ENCODE measurements around the gene ADH5.

ADH5 gene

GRCh38 chr4:99054428-99054994 lies 34.1 kb downstream of the ADH5 start:
- no peaks in the 10 kb centered on the region for H3K27me3 ChIP-seq
- peaks cover 0 to 7% (median 0%) of the 10 kb centered on the region in 10 experiments; a peak in 5 of 20 replicates for H3K4me1 ChIP-seq
- no peak overlapping the region for H3K4me2 ChIP-seq
- no peak overlapping the region for H3K27ac ChIP-seq
- TF ChIP-seq Cebpa-rat (IDR thresholded peaks at IDR 0.05): no peak
- no peak overlapping the region for H3K9ac ChIP-seq
- H3K36me3 ChIP-seq: peaks cover 70 to 89% (median 85%) of the 10 kb centered on the region in 11 experiments
- H3K4me3 ChIP-seq: no peak overlapping the region
- H4K20me1 ChIP-seq: peaks cover 0 to 5% (median 0%) of the 10 kb centered on the region in 11 experiments; a peak in 3 of 22 replicates
- no peaks in the 10 kb centered on the region for H3K9me3 ChIP-seq (replicated peaks in 1 of 11)

GRCh38 chr4:99052902-99053301 lies 35.7 kb downstream of the ADH5 start:
- no peak overlapping the region for H3K9ac ChIP-seq
- no peaks in the 10 kb centered on the region for H3K27me3 ChIP-seq
- H3K4me3 ChIP-seq: no peak overlapping the region
- TF ChIP-seq Cebpa-rat (IDR thresholded peaks at IDR 0.05): no peak
- H3K9me3 ChIP-seq (replicated peaks in 1 of 11): no peaks in the 10 kb centered on the region
- H4K20me1 ChIP-seq: peaks cover 0 to 5% (median 0%) of the 10 kb centered on the region in 11 experiments; a peak in 3 of 22 replicates
- no peak overlapping the region for H3K4me2 ChIP-seq
- peaks cover 70 to 89% (median 84%) of the 10 kb centered on the region in 11 experiments for H3K36me3 ChIP-seq
- peaks cover 0 to 7% (median 0%) of the 10 kb centered on the region in 10 experiments; a peak in 5 of 20 replicates for H3K4me1 ChIP-seq
- H3K27ac ChIP-seq: peak overlapping the region in 3 of 11 experiments; percentile 6 to 29 (median 17); a peak in 2 of 22 replicates

DNA sequence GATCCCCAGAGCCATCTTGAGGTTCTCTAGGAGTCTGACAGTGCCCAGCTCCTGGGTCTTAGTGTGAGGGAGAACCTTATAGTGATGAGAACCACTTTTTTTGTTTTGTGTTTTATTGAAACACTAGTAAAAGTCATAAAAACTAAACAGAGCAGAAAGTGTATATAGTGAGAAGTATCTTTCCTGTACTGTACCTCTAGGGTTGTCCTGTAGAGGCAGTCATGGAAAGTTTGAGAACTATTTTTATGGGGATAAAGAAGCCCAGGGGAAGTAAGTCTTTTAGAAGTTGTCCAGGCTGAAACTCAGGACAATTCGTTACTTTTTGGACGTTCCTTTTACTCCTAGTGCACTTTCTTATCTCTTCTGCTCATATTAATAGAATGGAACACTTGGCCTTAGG lies 40.9 kb downstream of the ADH5 start:
- H3K4me3 ChIP-seq: no peak overlapping the region
- H3K9ac ChIP-seq: no peak overlapping the region
- peaks cover 0 to 4% (median 0%) of the 10 kb centered on the region in 11 experiments; a peak in 2 of 22 replicates for H4K20me1 ChIP-seq
- peaks cover 0 to 12% (median 5%) of the 10 kb centered on the region in 10 experiments; a peak in 7 of 20 replicates for H3K4me1 ChIP-seq
- no peak overlapping the region for H3K4me2 ChIP-seq
- H3K36me3 ChIP-seq: peaks cover 65 to 100% (median 89%) of the 10 kb centered on the region in 11 experiments
- no peak for TF ChIP-seq Cebpa-rat (IDR thresholded peaks at IDR 0.05)
- H3K27me3 ChIP-seq: no peaks in the 10 kb centered on the region
- H3K27ac ChIP-seq: no peak overlapping the region
- no peaks in the 10 kb centered on the region; a peak in 1 of 22 replicates for H3K9me3 ChIP-seq (replicated peaks in 1 of 11)

DNA sequence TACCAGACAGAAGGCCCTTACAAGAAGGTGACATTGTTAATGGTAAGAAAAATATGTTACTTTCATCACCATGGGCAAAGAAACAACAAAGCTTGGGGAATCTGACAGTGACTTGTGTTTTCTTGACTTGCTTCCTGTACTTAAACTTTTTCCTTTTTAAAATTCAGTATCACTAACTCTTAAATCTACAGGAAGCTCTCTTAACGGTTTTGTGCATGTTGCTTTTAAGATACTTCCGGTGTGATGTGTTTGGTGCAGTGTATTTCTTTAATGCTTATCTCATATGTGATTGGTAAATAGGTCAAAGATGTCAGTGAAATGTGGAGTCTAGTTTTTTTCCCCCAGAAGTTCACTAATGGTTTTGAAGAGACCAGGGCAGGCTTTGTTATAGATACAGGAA lies 45.2 kb downstream of the ADH5 start:
- Histone ChIP-seq H4K20me1 (peaks cover 0 to 4% (median 0%) of the 10 kb centered on the region in 11 experiments; a peak in 2 of 22 replicates), H3K27me3 (no peaks in the 10 kb centered on the region), H3K4me3 (no peak overlapping the region), H3K9ac (no peak overlapping the region), H3K36me3 (peaks cover 55 to 100% (median 74%) of the 10 kb centered on the region in 11 experiments), H3K9me3 (replicated peaks in 1 of 11) (peaks cover under 1 to 10% (median 4%) of the 10 kb centered on the region in 11 experiments; a peak in 15 of 22 replicates), H3K27ac (peak overlapping the region in 5 of 11 experiments; percentile 14 to 33 (median 23); a peak in 4 of 22 replicates), H3K4me2 (peak overlapping the region in 4 of 11 experiments; percentile 2 to 39 (median 16); a peak in 6 of 22 replicates), H3K4me1 (peaks cover 0 to 12% (median 4%) of the 10 kb centered on the region in 10 experiments; a peak in 4 of 20 replicates)
- no peak for TF ChIP-seq Cebpa-rat (IDR thresholded peaks at IDR 0.05)

DNA sequence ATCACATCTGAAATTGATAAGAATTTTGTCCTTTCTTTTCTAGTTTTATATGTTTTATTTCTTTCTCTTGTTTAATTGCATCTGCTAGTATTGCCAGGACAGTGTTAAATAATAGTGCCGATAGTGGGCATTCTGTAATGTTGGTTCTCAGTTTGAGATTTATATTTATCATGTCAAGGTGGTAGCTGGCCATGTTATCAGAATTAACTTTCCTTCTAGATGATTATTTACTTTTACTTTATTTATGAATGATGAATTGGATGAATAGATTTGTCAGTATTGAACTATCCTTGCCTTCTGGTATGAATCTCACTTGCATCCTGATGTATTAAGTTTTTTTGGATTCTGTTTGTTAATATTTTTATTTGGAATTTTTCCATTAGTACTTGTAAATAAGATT lies 50.4 kb downstream of the ADH5 start:
- peaks cover 11 to 36% (median 24%) of the 10 kb centered on the region in 11 experiments for H3K9me3 ChIP-seq (replicated peaks in 1 of 11)
- H3K4me3 ChIP-seq: no peak overlapping the region
- H3K9ac ChIP-seq: no peak overlapping the region
- no peaks in the 10 kb centered on the region for H3K27me3 ChIP-seq
- no peak for TF ChIP-seq Cebpa-rat (IDR thresholded peaks at IDR 0.05)
- H3K4me1 ChIP-seq: peaks cover 0 to 5% (median 2%) of the 10 kb centered on the region in 10 experiments; a peak in 4 of 20 replicates
- peaks cover 0 to 3% (median 0%) of the 10 kb centered on the region in 11 experiments; a peak in 1 of 22 replicates for H4K20me1 ChIP-seq
- H3K27ac ChIP-seq: no peak overlapping the region
- H3K4me2 ChIP-seq: no peak overlapping the region
- peaks cover 54 to 98% (median 78%) of the 10 kb centered on the region in 11 experiments for H3K36me3 ChIP-seq

DNA sequence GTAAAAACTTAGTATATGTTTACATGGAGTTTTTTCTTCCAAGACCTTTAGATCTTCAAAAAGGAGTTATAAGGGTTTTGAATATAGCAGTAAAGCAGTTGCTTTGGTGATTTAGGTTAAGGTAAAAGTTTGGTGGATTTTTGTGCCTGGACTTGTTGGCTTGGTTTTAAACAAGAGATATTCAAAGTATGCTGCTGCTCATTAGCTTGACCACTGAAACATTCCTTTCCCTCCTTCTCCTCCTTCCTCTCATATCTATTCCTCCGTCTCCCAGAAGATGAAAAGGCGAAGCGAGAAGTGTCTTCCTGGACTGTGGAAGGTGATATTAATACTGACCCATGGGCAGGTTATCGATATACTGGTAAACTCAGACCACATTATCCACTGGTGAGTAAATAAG lies 54.6 kb downstream of the ADH5 start:
- Histone ChIP-seq H3K4me3 (no peak overlapping the region), H4K20me1 (peaks cover 0 to 44% (median 4%) of the 10 kb centered on the region in 11 experiments; a peak in 11 of 22 replicates), H3K27me3 (no peaks in the 10 kb centered on the region), H3K36me3 (peaks cover 63 to 96% (median 79%) of the 10 kb centered on the region in 11 experiments), H3K27ac (no peak overlapping the region), H3K4me1 (peaks cover 0 to 9% (median 0%) of the 10 kb centered on the region in 10 experiments; a peak in 1 of 20 replicates), H3K9me3 (replicated peaks in 1 of 11) (peaks cover 11 to 36% (median 23%) of the 10 kb centered on the region in 11 experiments), H3K4me2 (no peak overlapping the region), H3K9ac (no peak overlapping the region)
- TF ChIP-seq Cebpa-rat (IDR thresholded peaks at IDR 0.05): no peak

DNA sequence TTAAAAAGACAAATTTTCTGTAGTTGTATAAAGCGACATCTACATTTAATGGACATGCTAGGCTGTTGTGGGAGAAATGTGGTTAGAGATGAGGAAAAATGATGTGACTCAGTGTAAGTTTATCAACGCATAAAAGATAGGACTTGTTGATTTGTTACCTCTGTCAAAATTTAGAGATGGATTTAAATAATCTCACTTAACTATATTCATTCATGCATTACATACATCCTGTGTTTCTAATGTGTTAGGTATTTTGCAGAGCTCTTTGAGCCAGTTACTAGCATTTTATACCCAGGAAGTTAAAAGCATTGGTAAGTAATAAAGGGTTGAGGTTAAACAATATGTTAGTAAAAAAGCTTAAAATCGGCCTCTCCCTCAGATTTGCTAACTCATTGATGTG lies 58.7 kb downstream of the ADH5 start:
- TF ChIP-seq Cebpa-rat (IDR thresholded peaks at IDR 0.05): no peak
- Histone ChIP-seq H3K27ac (no peak overlapping the region), H3K4me1 (peaks cover 0 to 17% (median 0%) of the 10 kb centered on the region in 10 experiments; a peak in 5 of 20 replicates), H3K9me3 (replicated peaks in 1 of 11) (peaks cover 0 to 6% (median 0%) of the 10 kb centered on the region in 11 experiments; a peak in 2 of 22 replicates), H3K9ac (no peak overlapping the region), H3K4me2 (no peak overlapping the region), H3K27me3 (no peaks in the 10 kb centered on the region), H4K20me1 (peaks cover 17 to 85% (median 46%) of the 10 kb centered on the region in 11 experiments; a peak in 21 of 22 replicates), H3K4me3 (no peak overlapping the region), H3K36me3 (peaks cover 32 to 60% (median 44%) of the 10 kb centered on the region in 11 experiments)

- no peak overlapping the region for H3K27ac ChIP-seq
- H3K4me1 ChIP-seq: peaks cover 0 to 19% (median 4%) of the 10 kb centered on the region in 10 experiments; a peak in 7 of 20 replicates
- no peak overlapping the region for H3K4me3 ChIP-seq
- H3K36me3 ChIP-seq: peaks cover 25 to 53% (median 39%) of the 10 kb centered on the region in 11 experiments
- H3K9me3 ChIP-seq (replicated peaks in 1 of 11): peaks cover 0 to 4% (median 0%) of the 10 kb centered on the region in 11 experiments; a peak in 2 of 22 replicates
- no peak for TF ChIP-seq Cebpa-rat (IDR thresholded peaks at IDR 0.05)
- H3K4me2 ChIP-seq: no peak overlapping the region
- no peak overlapping the region for H3K9ac ChIP-seq
- H4K20me1 ChIP-seq: peaks cover 18 to 92% (median 52%) of the 10 kb centered on the region in 11 experiments; a peak in 21 of 22 replicates
- no peaks in the 10 kb centered on the region for H3K27me3 ChIP-seq
Measured at GRCh38 chr4:99029018-99029735, 59.4 kb downstream of the ADH5 start.
